ENCODE measurements around the gene ACBD7. TPM values are rescaled to one million over a fixed set of nuclear protein-coding genes. Genes with fewer than 3 reads are reported as not detected.

Gene ACBD7
- total and polyA plus RNA-seq, 9 of the 15 experiments (the other 6 are each of a cell fraction or from before 2014, with no cell fraction given), result 0.21 to 3.2 (median 0.84) TPM

GRCh38 chr10:15060638-15061037 is 27.9 kb downstream of the ACBD7 start (continued):
- TF ChIP-seq PHTF2 (CRISPR knock-in tag; IDR thresholded peaks at IDR 0.05), result no peak

- in situ Hi-C loops (cut with MboI) (no loop called here), intact Hi-C loops (cut with micrococcal nuclease) (no loop called here)
- Histone ChIP-seq H3K27me3 (ENCODE audit: control insufficient read depth in 2 of 2, insufficient read depth in 2 of 2, low read length in 2 of 2) (peaks cover 0 to 7% of the 10 kb centered on the region in 2 experiments; a peak in 2 of 5 replicates), H3K9me1 (ENCODE audit: control insufficient read depth, insufficient read depth, low read length) (no peaks in the 10 kb centered on the region), H3K27ac (ENCODE audit: extremely low read depth, low read depth, low read length) (no peak overlapping the region), H3K9ac (ENCODE audit: insufficient read depth in 1 of 2, low read depth in 2 of 2, low read length in 2 of 2) (no peak overlapping the region), H2AFZ (ENCODE audit: low read depth, low read length) (no peak overlapping the region), H3K4me1 (replicated peaks in 1 of 2; ENCODE audit: control insufficient read depth in 2 of 2, insufficient read depth in 2 of 2, low read length in 2 of 2) (no peaks in the 10 kb centered on the region), H4K20me1 (replicated peaks; ENCODE audit: control insufficient read depth, insufficient read depth, low read length) (no peaks in the 10 kb centered on the region), H3K4me3 (no peak overlapping the region), H3K9me3 (replicated peaks; ENCODE audit: control insufficient read depth, insufficient read depth, low read depth, low read length) (no peaks in the 10 kb centered on the region), H3K36me3 (ENCODE audit: control insufficient read depth, insufficient read depth, low read length) (no peaks in the 10 kb centered on the region), H3K79me2 (ENCODE audit: control insufficient read depth, insufficient read depth, low read length) (no peaks in the 10 kb centered on the region), H3K4me2 (ENCODE audit: insufficient read depth, low read length) (no peak overlapping the region)
- 11% methylated on average over 4 of the region's 4 CpGs for WGBS (ENCODE audit: insufficient coverage, low coverage, missing lambda C conversion rate)
- FAIRE-seq (no peak), ATAC-seq (no peak), DNase-seq (ENCODE audit: extremely low read depth in 1 of 4, low spot score in 3 of 4) (no peak)
- ChIA-PET POLR2A (no interaction called here), CTCF (ENCODE audit: low intra/inter-chr PET ratio) (no interaction called here)
- no TSS peak for BruUV-seq (replicated peaks)
- TF ChIP-seq ZNF695 (CRISPR knock-in tag; IDR thresholded peaks at IDR 0.05) (no peak), MECOM (CRISPR knock-in tag; IDR thresholded peaks at IDR 0.05) (no peak), ZNF668 (CRISPR knock-in tag; IDR thresholded peaks at IDR 0.05) (no peak), GABPA (tag; conservative IDR thresholded peaks at IDR 0.05; ENCODE audit: low read depth) (no peak), COPS2 (conservative IDR thresholded peaks at IDR 0.05) (no peak), ZNF41 (CRISPR knock-in tag; conservative IDR thresholded peaks at IDR 0.05) (no peak), ZNF79 (CRISPR knock-in tag; IDR thresholded peaks at IDR 0.05; ENCODE audit: low read depth) (no peak), ZZZ3 (IDR thresholded peaks at IDR 0.05) (no peak), ARID1B (IDR thresholded peaks at IDR 0.05) (no peak), CREB3 (tag; conservative IDR thresholded peaks at IDR 0.05; ENCODE audit: low read depth) (no peak), NFRKB (IDR thresholded peaks at IDR 0.05; ENCODE audit: low read depth) (no peak)
Measured at GRCh38 chr10:15059914-15060313, 28.7 kb downstream of the ACBD7 start.
